Nephron (organoid): ENCODE measurements around the gene EPB41L2.

Source experiments
- H3K27ac Mint-ChIP-seq, 3 experiments: 2 replicates each; pipeline ENCODE4 v1.8.0; 2020; ENCODE audit warnings: mixed read lengths in 3 of 3, mild to moderate bottlenecking in 2 of 3, moderate library complexity in 1 of 3
- H3K27me3 Mint-ChIP-seq: 2 replicates; pipeline ENCODE4 v1.8.0; 2021; ENCODE audit warnings: low read depth, mild to moderate bottlenecking, moderate library complexity, mixed read lengths
- H3K36me3 Mint-ChIP-seq: 2 replicates; pipeline ENCODE4 v1.8.0; 2020; ENCODE audit warnings: low read depth, mixed read lengths
- H3K4me1 Mint-ChIP-seq: 2 replicates; pipeline ENCODE4 v1.8.0; 2020; ENCODE audit warnings: mixed read lengths
- H3K4me3 Mint-ChIP-seq, 3 experiments: 2 replicates each; pipeline ENCODE4 v1.8.0; 2020; ENCODE audit warnings: mild to moderate bottlenecking in 3 of 3, mixed read lengths in 3 of 3, moderate library complexity in 2 of 3
- H3K9me3 Mint-ChIP-seq: 2 replicates; pipeline ENCODE4 v1.8.0; 2020; ENCODE audit warnings: mixed read lengths
- CTCF ChIP-seq, 3 experiments: fragments of 200-600 bp; sonication (generic); IDR thresholded peaks; one replicate each; pipeline ENCODE4 v1.5.0; 2021; ENCODE audit warnings: antibody characterized with exemption in 3 of 3; ENCODE audit not compliant: unreplicated experiment in 3 of 3

Gene EPB41L2

GRCh38 chr6:130896249-130896648 is 166.8 kb downstream of the EPB41L2 start:
- peaks cover 22% of the 10 kb centered on the region for H3K4me1 Mint-ChIP-seq
- peaks cover 52% of the 10 kb centered on the region for H3K36me3 Mint-ChIP-seq
- H3K27me3 Mint-ChIP-seq: no peaks in the 10 kb centered on the region
- H3K4me3 Mint-ChIP-seq: no peak overlapping the region
- no peak for TF ChIP-seq CTCF (IDR thresholded peaks at IDR 0.05; ENCODE audit: unreplicated experiment in 3 of 3)
- no peak overlapping the region for H3K27ac Mint-ChIP-seq
- H3K9me3 Mint-ChIP-seq: no peaks in the 10 kb centered on the region

- Mint-ChIP-seq H3K4me3 (no peak overlapping the region), H3K36me3 (peaks cover 46% of the 10 kb centered on the region), H3K9me3 (no peaks in the 10 kb centered on the region), H3K27ac (no peak overlapping the region), H3K27me3 (no peaks in the 10 kb centered on the region), H3K4me1 (peaks cover 22% of the 10 kb centered on the region)
- no peak for TF ChIP-seq CTCF (IDR thresholded peaks at IDR 0.05; ENCODE audit: unreplicated experiment in 3 of 3)
Measured at GRCh38 chr6:130895516-130895915, 167.5 kb downstream of the EPB41L2 start.

GRCh38 chr6:130893766-130894165 is 169.3 kb downstream of the EPB41L2 start:
- no peak overlapping the region for H3K4me3 Mint-ChIP-seq
- H3K4me1 Mint-ChIP-seq: peaks cover 22% of the 10 kb centered on the region
- TF ChIP-seq CTCF (IDR thresholded peaks at IDR 0.05; ENCODE audit: unreplicated experiment in 3 of 3): no peak
- peak overlapping the region in 2 of 3 experiments; percentile 4 to 20 for H3K27ac Mint-ChIP-seq
- H3K27me3 Mint-ChIP-seq: no peaks in the 10 kb centered on the region
- H3K36me3 Mint-ChIP-seq: peaks cover 40% of the 10 kb centered on the region
- no peaks in the 10 kb centered on the region for H3K9me3 Mint-ChIP-seq

GRCh38 chr6:130893277-130893676 is 169.8 kb downstream of the EPB41L2 start:
- peaks cover 42% of the 10 kb centered on the region for H3K36me3 Mint-ChIP-seq
- H3K27ac Mint-ChIP-seq: peak overlapping the region in 2 of 3 experiments; percentile 4 to 20
- H3K4me1 Mint-ChIP-seq: peaks cover 25% of the 10 kb centered on the region
- TF ChIP-seq CTCF (IDR thresholded peaks at IDR 0.05; ENCODE audit: unreplicated experiment in 3 of 3): no peak
- no peaks in the 10 kb centered on the region for H3K27me3 Mint-ChIP-seq
- no peak overlapping the region for H3K4me3 Mint-ChIP-seq
- no peaks in the 10 kb centered on the region for H3K9me3 Mint-ChIP-seq

DNA sequence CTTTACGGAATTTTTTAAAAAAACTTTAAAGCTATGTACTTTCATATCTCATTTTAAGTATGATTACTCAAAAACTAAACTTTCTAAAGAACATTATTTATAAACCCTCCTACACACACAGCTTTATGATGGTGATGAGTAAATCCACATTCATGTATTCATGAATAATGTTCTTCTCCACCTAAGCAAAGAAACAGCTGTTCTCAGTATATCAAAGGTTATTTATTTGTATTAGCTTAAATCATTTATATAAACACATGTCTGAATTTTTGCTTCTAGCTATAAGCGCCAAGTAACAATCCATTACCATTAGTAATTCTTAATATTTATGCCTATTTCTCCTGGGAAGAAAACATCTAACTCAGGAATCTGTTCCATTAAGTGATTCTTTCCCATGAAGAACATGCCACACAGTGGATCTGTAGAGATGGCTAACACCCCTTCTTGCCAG is 172.5 kb downstream of the EPB41L2 start:
- no peak overlapping the region for H3K4me3 Mint-ChIP-seq
- H3K27me3 Mint-ChIP-seq: no peaks in the 10 kb centered on the region
- peaks cover 32% of the 10 kb centered on the region for H3K4me1 Mint-ChIP-seq
- H3K36me3 Mint-ChIP-seq: peaks cover 42% of the 10 kb centered on the region
- TF ChIP-seq CTCF (IDR thresholded peaks at IDR 0.05; ENCODE audit: unreplicated experiment in 3 of 3): no peak
- H3K27ac Mint-ChIP-seq: peak overlapping the region; percentile 74 to 90 (median 88)
- no peaks in the 10 kb centered on the region for H3K9me3 Mint-ChIP-seq

DNA sequence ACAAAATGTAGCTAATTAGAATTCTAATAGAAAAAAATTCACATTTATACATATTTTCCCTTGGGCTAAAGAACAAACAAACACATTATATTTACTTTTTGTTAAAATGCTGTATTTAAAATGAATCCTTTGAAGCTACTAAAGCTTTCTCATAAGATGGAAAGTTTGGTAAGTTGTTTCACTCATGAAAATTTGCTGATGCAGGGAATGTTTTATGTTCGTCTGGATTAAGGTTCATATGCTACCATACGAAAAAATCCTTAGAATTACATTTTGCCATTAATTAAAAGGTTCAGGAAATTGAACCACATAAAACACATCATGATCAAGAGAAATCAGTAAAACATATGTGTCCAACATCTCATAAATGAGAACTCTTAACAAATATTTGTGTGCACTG is 173.6 kb downstream of the EPB41L2 start:
- Mint-ChIP-seq H3K4me3 (no peak overlapping the region), H3K27me3 (no peaks in the 10 kb centered on the region), H3K9me3 (no peaks in the 10 kb centered on the region), H3K27ac (no peak overlapping the region), H3K36me3 (peaks cover 32% of the 10 kb centered on the region), H3K4me1 (peaks cover 30% of the 10 kb centered on the region)
- no peak for TF ChIP-seq CTCF (IDR thresholded peaks at IDR 0.05; ENCODE audit: unreplicated experiment in 3 of 3)
